HG03354 (cell line): ENCODE measurements around the gene PODN.

Experiments
- ATAC-seq: cut with Tn5 transposase; IDR thresholded peaks from one replicate; pipeline ENCODE4 v1.9.1; 2021; ENCODE audit warnings: mild to moderate bottlenecking; ENCODE audit not compliant: unreplicated experiment, poor library complexity, severe bottlenecking

PODN gene

DNA sequence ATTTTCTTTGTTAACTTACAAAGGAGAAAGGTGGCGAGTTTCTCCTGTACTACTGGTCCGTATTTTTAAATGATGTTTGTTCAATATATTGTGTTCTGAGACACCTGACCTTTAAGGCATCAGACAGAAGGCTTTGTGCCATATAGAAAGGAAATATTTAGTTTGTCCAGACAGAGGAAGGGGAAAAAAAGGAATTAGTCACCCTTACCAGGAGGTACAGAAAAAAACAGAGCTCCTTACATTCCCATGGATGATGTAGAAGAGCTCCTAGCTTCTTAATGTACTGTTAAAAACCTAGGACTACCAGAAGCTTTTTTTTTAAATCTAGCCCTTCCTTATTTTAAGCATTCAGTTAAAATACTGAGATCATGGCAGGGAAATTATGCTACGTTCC is 12.4 kb upstream of the PODN start:
- ATAC-seq: no peak

GRCh38 chr1:53050310-53050709 is 11.7 kb upstream of the PODN start:
- no peak for ATAC-seq

DNA sequence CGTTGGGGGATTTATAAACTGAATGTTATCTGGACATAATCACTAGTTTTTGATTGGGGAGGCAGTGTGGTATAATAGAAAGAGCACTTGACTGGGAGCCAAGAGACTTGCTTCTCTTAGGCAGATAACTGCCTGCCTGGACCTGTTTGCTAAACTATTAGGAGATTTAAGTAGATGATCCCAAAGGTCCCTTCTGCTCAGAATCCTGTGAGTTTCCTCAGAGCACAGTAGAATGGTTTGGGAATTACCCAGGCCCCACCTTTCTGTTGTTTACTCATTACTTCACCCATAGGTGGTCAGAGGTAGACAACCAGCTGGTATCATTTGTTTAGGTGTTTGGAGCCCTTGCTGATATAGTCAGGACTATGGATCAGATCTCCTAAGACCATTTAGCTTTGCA is 10.3 kb upstream of the PODN start:
- no peak for ATAC-seq

GRCh38 chr1:53057127-53057526 is 4.9 kb upstream of the PODN start:
- no peak for ATAC-seq

DNA sequence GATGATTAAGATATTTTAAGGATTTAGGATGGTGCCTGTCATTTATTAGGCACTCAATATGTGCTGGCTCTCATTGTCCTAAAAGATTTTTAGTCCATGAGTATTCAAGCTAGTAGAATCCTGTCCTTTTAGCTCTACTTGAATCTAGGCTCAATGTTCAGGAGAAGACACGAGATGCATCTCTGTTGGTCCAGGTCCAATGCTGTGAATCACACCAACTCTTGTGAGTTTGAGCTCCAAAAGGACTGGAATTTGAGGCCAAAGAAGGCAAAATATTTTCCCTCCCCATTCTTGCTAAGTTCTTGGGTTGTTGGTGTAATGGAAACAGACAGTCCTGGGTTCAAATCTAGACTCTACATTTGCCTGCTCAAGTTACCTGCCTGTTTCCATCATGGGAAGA is 1.4 kb upstream of the PODN start:
- ATAC-seq: no peak

GRCh38 chr1:53061123-53061858 is 722 bp upstream of the PODN start:
- no peak for ATAC-seq

DNA sequence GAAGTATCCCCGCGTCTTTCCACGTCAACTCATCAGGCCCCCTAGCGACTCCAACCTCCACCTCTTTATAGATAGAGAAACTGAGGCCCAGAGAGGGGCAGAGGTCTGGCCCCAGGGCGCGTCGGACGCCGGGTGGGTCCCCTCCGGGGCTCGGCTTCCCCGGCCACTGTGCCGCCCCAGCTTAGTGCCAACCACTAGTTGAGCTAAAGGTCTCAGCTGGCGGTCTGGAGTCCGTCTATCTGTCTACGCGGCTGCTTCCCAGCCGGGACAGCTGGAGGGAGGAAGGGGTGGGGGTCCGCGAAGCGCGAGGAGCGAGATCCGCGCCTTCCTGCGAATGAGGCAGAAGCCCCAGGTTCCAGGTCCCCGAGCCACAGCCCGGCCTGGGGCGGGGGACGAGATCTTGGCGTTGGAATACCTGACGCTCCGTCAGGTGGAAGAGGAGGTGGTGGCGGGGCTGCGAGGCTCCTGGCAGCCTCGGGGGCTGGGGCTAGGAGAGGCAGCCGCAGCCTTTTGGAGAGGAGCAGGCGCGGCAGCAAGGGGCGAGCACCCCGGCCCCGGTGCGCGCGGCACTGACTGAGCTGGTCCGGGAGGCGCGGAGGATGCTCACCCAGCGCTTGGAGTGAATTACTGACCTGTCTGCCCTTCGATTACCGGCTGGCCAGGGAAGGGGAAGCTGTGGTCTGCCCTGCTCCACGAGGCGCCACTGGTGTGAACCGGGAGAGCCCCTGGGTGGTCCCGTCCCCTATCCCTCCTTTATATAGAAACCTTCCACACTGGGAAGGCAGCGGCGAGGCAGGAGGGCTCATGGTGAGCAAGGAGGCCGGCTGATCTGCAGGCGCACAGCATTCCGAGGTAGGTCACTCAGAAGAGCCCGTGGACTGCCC is 937 bp downstream of the PODN start:
- ATAC-seq: no peak

- ATAC-seq: no peak
Observed at GRCh38 chr1:53063744-53064515, 1.9 kb downstream of the PODN start.

GRCh38 chr1:53065391-53065790 is 3.4 kb downstream of the PODN start:
- no peak for ATAC-seq

- no peak for ATAC-seq
Observed at GRCh38 chr1:53066488-53066887, 4.5 kb downstream of the PODN start.

DNA sequence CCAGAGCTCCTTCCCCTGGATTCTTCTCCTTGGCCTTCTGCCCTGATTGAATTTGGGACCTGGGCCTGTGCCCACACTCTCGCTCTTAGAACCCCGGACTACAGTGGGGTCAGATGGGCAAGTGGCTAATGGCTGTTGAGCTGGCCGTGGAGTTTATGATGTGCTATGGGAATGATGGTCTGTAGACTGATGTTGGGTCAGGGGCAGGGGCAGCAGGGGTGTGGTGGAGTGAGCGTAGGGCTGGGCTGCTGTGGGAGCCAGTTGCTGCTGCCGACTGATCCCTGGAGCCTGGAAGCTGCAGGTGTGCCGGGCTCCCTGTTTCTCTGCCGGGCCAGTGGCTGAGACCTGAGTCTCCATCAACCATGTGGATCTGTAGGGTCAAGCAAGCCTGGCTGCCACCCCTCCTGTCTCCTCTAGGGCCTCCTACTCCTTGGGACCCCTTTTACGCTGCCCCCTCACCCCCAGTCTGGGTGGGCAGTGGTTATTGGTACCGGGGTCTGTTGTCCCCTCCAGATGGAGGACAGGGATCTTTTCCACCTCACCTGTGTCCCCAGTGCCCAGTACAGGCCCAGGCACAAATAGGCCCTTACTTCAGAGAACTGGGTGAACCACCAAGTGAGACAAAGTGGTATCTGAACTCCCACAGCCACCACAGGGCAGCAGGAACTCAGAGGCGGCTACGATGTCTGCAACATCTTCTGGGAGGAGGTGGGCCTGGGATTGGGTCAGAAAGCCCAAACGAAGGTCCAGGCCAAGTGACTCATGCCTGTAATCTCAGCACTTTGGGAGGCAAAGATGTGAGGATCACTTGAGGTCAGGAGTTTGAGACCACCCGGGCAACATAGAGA is 5.1 kb downstream of the PODN start:
- no peak for ATAC-seq

DNA sequence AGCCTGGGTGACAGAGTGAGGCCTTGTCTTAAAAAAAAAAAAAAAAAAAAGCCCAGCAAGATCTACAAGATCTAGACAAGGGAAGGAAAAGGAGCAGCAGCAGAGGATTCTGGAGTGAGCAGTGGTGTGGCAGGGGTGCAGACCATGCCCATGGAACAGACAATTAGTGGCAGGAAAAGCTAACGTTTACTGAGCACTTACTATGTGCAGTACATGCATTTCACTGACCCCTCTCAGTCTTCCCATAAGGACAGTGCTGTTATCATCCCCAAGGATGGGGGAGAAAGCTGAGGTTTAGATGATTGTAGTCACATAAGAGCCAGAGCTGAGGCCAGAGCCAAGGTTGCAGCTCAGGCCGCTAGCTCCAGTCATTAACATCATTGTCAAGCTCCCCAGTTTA is 5.9 kb downstream of the PODN start:
- no peak for ATAC-seq

DNA sequence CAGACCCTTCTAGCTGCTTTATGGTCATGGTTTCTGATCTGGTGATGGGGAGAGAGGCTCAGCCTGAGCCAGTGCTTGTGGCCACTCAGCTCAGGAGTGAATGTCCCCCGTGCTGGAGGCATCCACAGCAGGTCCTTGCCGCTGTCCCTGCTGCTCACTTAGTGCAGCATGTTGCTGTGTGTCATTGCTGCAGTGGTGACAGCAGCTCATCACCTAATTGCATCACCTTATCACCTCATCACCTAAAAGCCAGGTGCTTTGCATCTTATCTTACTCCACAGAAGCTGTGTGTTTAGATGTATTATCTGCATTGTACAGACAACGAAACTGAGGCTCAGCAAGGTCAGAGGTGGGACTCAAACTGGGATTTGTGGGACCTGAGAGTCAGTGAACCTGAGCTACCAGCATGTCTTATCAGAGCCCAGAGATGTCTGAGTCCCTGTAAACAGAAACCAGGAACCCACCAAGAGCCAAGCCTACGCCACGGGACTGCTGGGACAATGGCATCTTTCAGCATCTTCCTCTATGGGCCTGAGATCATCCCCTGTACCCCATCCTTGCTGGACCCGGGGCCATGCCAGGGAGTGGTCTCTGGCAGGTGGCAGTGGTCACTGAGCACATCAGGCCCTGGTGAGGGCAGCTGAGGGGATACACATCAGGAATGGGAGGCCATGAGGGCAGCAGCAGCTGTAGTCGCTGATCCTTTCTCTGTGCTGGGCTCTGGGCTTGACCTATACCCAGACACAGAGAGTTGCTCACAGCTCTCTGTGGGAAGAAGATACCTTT is 6.5 kb downstream of the PODN start:
- no peak for ATAC-seq

- ATAC-seq: no peak
Observed at GRCh38 chr1:53069265-53069662, 7.3 kb downstream of the PODN start.

DNA sequence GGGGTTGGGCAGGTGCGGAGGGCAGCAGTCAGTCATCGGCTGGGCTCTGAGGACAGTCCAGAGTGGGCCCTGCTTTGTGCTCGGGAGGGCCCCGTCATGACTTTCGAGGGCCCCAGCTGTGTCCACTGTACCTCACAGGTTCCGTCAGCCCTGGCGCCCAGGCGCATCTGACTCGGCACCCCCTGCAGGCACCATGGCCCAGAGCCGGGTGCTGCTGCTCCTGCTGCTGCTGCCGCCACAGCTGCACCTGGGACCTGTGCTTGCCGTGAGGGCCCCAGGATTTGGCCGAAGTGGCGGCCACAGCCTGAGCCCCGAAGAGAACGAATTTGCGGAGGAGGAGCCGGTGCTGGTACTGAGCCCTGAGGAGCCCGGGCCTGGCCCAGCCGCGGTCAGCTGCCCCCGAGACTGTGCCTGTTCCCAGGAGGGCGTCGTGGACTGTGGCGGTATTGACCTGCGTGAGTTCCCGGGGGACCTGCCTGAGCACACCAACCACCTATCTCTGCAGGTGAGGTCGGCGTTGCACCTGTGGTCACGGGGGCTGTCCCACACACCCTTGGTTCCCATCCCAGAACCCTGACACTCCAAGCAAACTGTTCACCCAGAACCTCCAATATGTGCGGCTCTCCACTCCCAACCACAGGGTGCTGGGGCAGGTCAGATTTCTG is 7.8 kb downstream of the PODN start:
- ATAC-seq: no peak

- no peak for ATAC-seq
Observed at GRCh38 chr1:53070621-53071020, 8.6 kb downstream of the PODN start.

DNA sequence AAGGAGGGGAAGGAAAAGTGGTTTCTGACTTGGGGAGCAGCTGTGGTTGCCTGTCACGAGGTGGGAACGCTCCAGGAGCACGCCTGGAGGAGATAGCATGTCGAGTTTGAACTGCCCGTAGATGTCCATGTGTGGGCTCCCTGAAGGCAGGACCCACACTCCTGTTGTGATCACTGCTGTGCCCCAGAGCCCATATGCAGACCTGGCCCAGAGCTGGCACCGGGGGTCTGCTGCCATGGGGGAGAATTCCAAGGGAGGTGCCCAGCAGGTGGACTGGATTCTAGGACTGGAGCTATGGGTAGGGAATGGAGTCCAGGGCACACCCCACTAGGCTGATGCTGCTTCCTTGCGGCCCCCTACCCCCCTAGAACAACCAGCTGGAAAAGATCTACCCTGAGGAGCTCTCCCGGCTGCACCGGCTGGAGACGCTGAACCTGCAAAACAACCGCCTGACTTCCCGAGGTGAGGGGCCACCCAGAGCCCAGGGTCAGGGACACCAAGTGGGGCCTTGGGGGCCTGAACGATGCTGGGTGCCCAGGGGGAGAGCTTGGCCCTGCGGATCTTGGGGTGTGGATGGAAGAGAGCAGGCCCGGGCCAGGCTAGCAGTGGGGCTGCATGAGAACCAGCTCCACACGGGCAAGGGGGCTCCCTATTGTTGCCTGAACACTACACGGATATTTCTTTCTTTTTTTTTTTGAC is 9.3 kb downstream of the PODN start:
- no peak for ATAC-seq

DNA sequence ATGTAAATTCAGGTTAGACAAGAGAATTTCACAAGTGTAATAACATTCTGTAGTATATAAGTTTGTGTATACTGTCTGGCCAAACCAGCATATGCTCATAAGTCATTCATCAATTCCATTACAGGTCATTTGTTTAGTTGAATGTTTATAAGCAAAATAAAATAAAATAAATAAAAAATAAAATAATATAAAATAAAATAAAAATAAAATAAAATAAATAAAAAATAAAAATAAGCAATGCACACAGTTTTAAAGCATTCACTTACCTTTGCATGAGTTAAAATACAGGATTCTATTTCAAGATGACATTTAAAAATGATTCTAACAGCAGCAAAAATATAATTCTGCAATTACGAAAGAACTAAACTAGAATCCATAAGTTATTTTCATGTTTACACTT is 9.9 kb downstream of the PODN start:
- ATAC-seq: no peak
